Activated CD8-positive, alpha-beta memory T cell treated with anti-CD3 and anti-CD28 coated beads for 4 hours (primary cell): ENCODE measurements around the gene CROT.
"Not testable (repeated sequence)": the region's sequence is repeated elsewhere in the genome, so short reads cannot be mapped to it uniquely, and the experiment has no call there.

Experiments used
- DNase-seq, 2 donors: peaks; one replicate each; pipeline ENCODE4 v3.0.0-alpha.2; 2020; ENCODE audit warnings: low read depth in 2 of 2

Gene CROT

GRCh38 chr7:87345166-87345927 lies at the start of gene CROT:
Gene CROT (plus strand): TSS chr7:87345664. CDS start chr7:87349069, 3,405 bp downstream.
- peak; percentile 86 to 87 for DNase-seq

- DNase-seq = no peak
Observed at GRCh38 chr7:87300756-87301155, 44.7 kb upstream of the CROT start.

- DNase-seq = no peak
Observed at GRCh38 chr7:87310790-87311419, 34.6 kb upstream of the CROT start.

- peak; percentile 30 to 42 for DNase-seq
Observed at GRCh38 chr7:87312215-87312865, 33.1 kb upstream of the CROT start.

- DNase-seq = no peak
Observed at GRCh38 chr7:87316097-87316700, 29.3 kb upstream of the CROT start.

- DNase-seq = no peak
Observed at GRCh38 chr7:87316846-87317552, 28.5 kb upstream of the CROT start.

GRCh38 chr7:87317691-87318245 lies 27.7 kb upstream of the CROT start:
- no peak for DNase-seq

GRCh38 chr7:87318741-87319140 lies 26.7 kb upstream of the CROT start:
- DNase-seq = no peak

- not testable (repeated sequence) for DNase-seq
Observed at GRCh38 chr7:87319154-87319581, 26.3 kb upstream of the CROT start.

GRCh38 chr7:87322912-87323311 lies 22.6 kb upstream of the CROT start:
- no peak for DNase-seq

GRCh38 chr7:87325576-87326370 lies 19.7 kb upstream of the CROT start:
- no peak for DNase-seq

GRCh38 chr7:87328281-87328680 lies 17.2 kb upstream of the CROT start:
- no peak for DNase-seq

- DNase-seq = no peak
Observed at GRCh38 chr7:87330316-87330715, 15.1 kb upstream of the CROT start.

- DNase-seq = no peak
Observed at GRCh38 chr7:87330942-87331341, 14.5 kb upstream of the CROT start.

GRCh38 chr7:87331687-87332252 lies 13.7 kb upstream of the CROT start:
- no peak for DNase-seq

- no peak for DNase-seq
Observed at GRCh38 chr7:87332321-87332720, 13.1 kb upstream of the CROT start.

GRCh38 chr7:87336136-87336535 lies 9.3 kb upstream of the CROT start:
- no peak for DNase-seq

GRCh38 chr7:87337331-87337730 lies 8.1 kb upstream of the CROT start:
- DNase-seq = no peak

GRCh38 chr7:87339373-87339897 lies 6.0 kb upstream of the CROT start:
- DNase-seq = no peak

- no peak for DNase-seq
Observed at GRCh38 chr7:87341441-87341840, 4.0 kb upstream of the CROT start.
